ENCODE measurements around the gene C1QTNF8.
A peak's percentile ranks its signal among the peaks of the same experiment; 100 is the strongest.

The C1QTNF8 gene

GRCh38 chr16:1044460-1045309 lies 51.4 kb downstream of the C1QTNF8 start:
- peak overlapping the region; percentile 98 for H2AK5ac ChIP-seq (ENCODE audit: low read depth, low read length)
- WGBS, 2 donors (ENCODE audit: extremely low coverage in 2 of 2, insufficient read length in 2 of 2, insufficient replicate concordance in 1 of 2), result no CpG with 5 or more reads among the region's 43 CpGs
- H3K4ac ChIP-seq (ENCODE audit: low read length), result peak overlapping the region; percentile 53
- H3K4me1 ChIP-seq (ENCODE audit: control insufficient read depth in 2 of 2, insufficient read depth in 1 of 2, low read depth in 1 of 2, low read length in 2 of 2), result peaks cover 11 to 14% of the 10 kb centered on the region in 2 donors
- H3K27ac ChIP-seq (replicated peaks; ENCODE audit: low read length), result no peak overlapping the region
- H3K14ac ChIP-seq (ENCODE audit: low read length), result no peak overlapping the region
- peaks cover 9 to 12% of the 10 kb centered on the region in 2 donors for H3K9me3 ChIP-seq (replicated peaks in 1 of 2; ENCODE audit: control insufficient read depth in 2 of 2, insufficient read depth in 1 of 2, low read depth in 1 of 2, low read length in 2 of 2)
- H2BK12ac ChIP-seq (ENCODE audit: low read length), result peak overlapping the region; percentile 84
- H4K8ac ChIP-seq (ENCODE audit: low read depth, low read length), result no peak overlapping the region
- peak overlapping the region; percentile 60 for H3K9ac ChIP-seq (ENCODE audit: low read depth, low read length, poor library complexity)
- H3K79me1 ChIP-seq (ENCODE audit: low read depth, low read length), result peaks cover 2% of the 10 kb centered on the region
- no peaks in the 10 kb centered on the region for H3K36me3 ChIP-seq (replicated peaks in 1 of 2; ENCODE audit: control insufficient read depth in 2 of 2, insufficient read depth in 2 of 2, low read length in 2 of 2)
- H2AFZ ChIP-seq (ENCODE audit: low read length), result no peak overlapping the region
- H2BK5ac ChIP-seq (ENCODE audit: low read length), result peak overlapping the region; percentile 53
- peak overlapping the region; percentile 90 for H3K18ac ChIP-seq (ENCODE audit: low read length)
- no peak overlapping the region for H3K4me2 ChIP-seq (ENCODE audit: insufficient read depth, low read length, poor library complexity, severe bottlenecking)
- H3K27me3 ChIP-seq (ENCODE audit: control insufficient read depth in 3 of 3, insufficient read depth in 3 of 3, low read depth in 1 of 3, low read length in 3 of 3), result peaks cover 0 to 7% (median 0%) of the 10 kb centered on the region in 3 experiments
- peak overlapping the region; percentile 61 for H2BK120ac ChIP-seq (ENCODE audit: low read depth, low read length)
- H4K91ac ChIP-seq (ENCODE audit: low read depth, low read length, poor library complexity), result no peak overlapping the region
- peak overlapping the region; percentile 75 for H2BK15ac ChIP-seq (ENCODE audit: low read length)
- peak overlapping the region; percentile 73 for H3K23ac ChIP-seq (ENCODE audit: low read depth, low read length, poor library complexity)
- DNase-seq (ENCODE audit: low spot score), result no peak
- no peak overlapping the region for H3K4me3 ChIP-seq (ENCODE audit: low read length in 2 of 2)

GRCh38 chr16:1043881-1044451 lies 52.1 kb downstream of the C1QTNF8 start:
- no peak overlapping the region for H3K9ac ChIP-seq (ENCODE audit: low read depth, low read length, poor library complexity)
- peaks cover 0 to 5% (median 0%) of the 10 kb centered on the region in 3 experiments for H3K27me3 ChIP-seq (ENCODE audit: control insufficient read depth in 3 of 3, insufficient read depth in 3 of 3, low read depth in 1 of 3, low read length in 3 of 3)
- peak overlapping the region; percentile 75 for H2BK15ac ChIP-seq (ENCODE audit: low read length)
- peaks cover 2% of the 10 kb centered on the region for H3K79me1 ChIP-seq (ENCODE audit: low read depth, low read length)
- no peak overlapping the region for H3K27ac ChIP-seq (replicated peaks; ENCODE audit: low read length)
- no peak overlapping the region for H3K4me3 ChIP-seq (ENCODE audit: low read length in 2 of 2)
- no peak overlapping the region for H3K23ac ChIP-seq (ENCODE audit: low read depth, low read length, poor library complexity)
- no peak overlapping the region for H3K4me2 ChIP-seq (ENCODE audit: insufficient read depth, low read length, poor library complexity, severe bottlenecking)
- no CpG with 5 or more reads among the region's 40 CpGs for WGBS, 2 donors (ENCODE audit: extremely low coverage in 2 of 2, insufficient read length in 2 of 2, insufficient replicate concordance in 1 of 2)
- no peak for DNase-seq (ENCODE audit: low spot score)
- peak overlapping the region; percentile 46 for H2AK5ac ChIP-seq (ENCODE audit: low read depth, low read length)
- no peak overlapping the region for H4K91ac ChIP-seq (ENCODE audit: low read depth, low read length, poor library complexity)
- H2AFZ ChIP-seq (ENCODE audit: low read length), result no peak overlapping the region
- H2BK120ac ChIP-seq (ENCODE audit: low read depth, low read length), result peak overlapping the region; percentile 47
- no peak overlapping the region for H3K14ac ChIP-seq (ENCODE audit: low read length)
- H3K36me3 ChIP-seq (replicated peaks in 1 of 2; ENCODE audit: control insufficient read depth in 2 of 2, insufficient read depth in 2 of 2, low read length in 2 of 2), result no peaks in the 10 kb centered on the region
- no peak overlapping the region for H3K4ac ChIP-seq (ENCODE audit: low read length)
- peaks cover 9 to 12% of the 10 kb centered on the region in 2 donors for H3K9me3 ChIP-seq (replicated peaks in 1 of 2; ENCODE audit: control insufficient read depth in 2 of 2, insufficient read depth in 1 of 2, low read depth in 1 of 2, low read length in 2 of 2)
- no peak overlapping the region for H4K8ac ChIP-seq (ENCODE audit: low read depth, low read length)
- no peak overlapping the region for H2BK12ac ChIP-seq (ENCODE audit: low read length)
- no peak overlapping the region for H3K18ac ChIP-seq (ENCODE audit: low read length)
- H3K4me1 ChIP-seq (ENCODE audit: control insufficient read depth in 2 of 2, insufficient read depth in 1 of 2, low read depth in 1 of 2, low read length in 2 of 2), result peaks cover 9 to 14% of the 10 kb centered on the region in 2 donors
- no peak overlapping the region for H2BK5ac ChIP-seq (ENCODE audit: low read length)

GRCh38 chr16:1042866-1043265 lies 53.2 kb downstream of the C1QTNF8 start:
- Histone ChIP-seq H3K9me3 (replicated peaks in 1 of 2; ENCODE audit: control insufficient read depth in 2 of 2, insufficient read depth in 1 of 2, low read depth in 1 of 2, low read length in 2 of 2) (peaks cover 9 to 12% of the 10 kb centered on the region in 2 donors), H3K4ac (ENCODE audit: low read length) (peak overlapping the region; percentile 66), H3K23ac (ENCODE audit: low read depth, low read length, poor library complexity) (peak overlapping the region; percentile 89), H2BK120ac (ENCODE audit: low read depth, low read length) (no peak overlapping the region), H4K91ac (ENCODE audit: low read depth, low read length, poor library complexity) (no peak overlapping the region), H3K79me1 (ENCODE audit: low read depth, low read length) (peaks cover 2% of the 10 kb centered on the region), H2BK12ac (ENCODE audit: low read length) (peak overlapping the region; percentile 58), H3K27me3 (ENCODE audit: control insufficient read depth in 3 of 3, insufficient read depth in 3 of 3, low read depth in 1 of 3, low read length in 3 of 3) (peaks cover 0 to 12% (median 0%) of the 10 kb centered on the region in 3 experiments), H3K4me3 (ENCODE audit: low read length in 2 of 2) (no peak overlapping the region), H2BK5ac (ENCODE audit: low read length) (no peak overlapping the region), H3K4me2 (ENCODE audit: insufficient read depth, low read length, poor library complexity, severe bottlenecking) (no peak overlapping the region), H3K9ac (ENCODE audit: low read depth, low read length, poor library complexity) (no peak overlapping the region), H3K36me3 (replicated peaks in 1 of 2; ENCODE audit: control insufficient read depth in 2 of 2, insufficient read depth in 2 of 2, low read length in 2 of 2) (no peaks in the 10 kb centered on the region), H2BK15ac (ENCODE audit: low read length) (peak overlapping the region; percentile 75), H2AK5ac (ENCODE audit: low read depth, low read length) (peak overlapping the region; percentile 92), H2AFZ (ENCODE audit: low read length) (no peak overlapping the region), H4K8ac (ENCODE audit: low read depth, low read length) (no peak overlapping the region), H3K18ac (ENCODE audit: low read length) (no peak overlapping the region), H3K4me1 (ENCODE audit: control insufficient read depth in 2 of 2, insufficient read depth in 1 of 2, low read depth in 1 of 2, low read length in 2 of 2) (peaks cover 0 to 4% of the 10 kb centered on the region in 2 donors), H3K14ac (ENCODE audit: low read length) (peak overlapping the region; percentile 56), H3K27ac (replicated peaks; ENCODE audit: low read length) (no peak overlapping the region)
- no CpG with 5 or more reads among the region's 19 CpGs for WGBS, 2 donors (ENCODE audit: extremely low coverage in 2 of 2, insufficient read length in 2 of 2, insufficient replicate concordance in 1 of 2)
- DNase-seq (ENCODE audit: low spot score), result no peak

Measured in neuronal stem cell (in vitro differentiated cells).